ENCODE results near the gene PAX8. TPM values are rescaled to one million over a fixed set of nuclear protein-coding genes. Genes with fewer than 3 reads are reported as not detected.
"Not testable (repeated sequence)": the region's sequence is repeated elsewhere in the genome, so short reads cannot be mapped to it uniquely, and the experiment has no call there.

The PAX8 gene
- total RNA-seq, 2 experiments from 2014 or later = 1.6 to 2.6 TPM

- no TSS peak for BruUV-seq (replicated peaks)
- Histone ChIP-seq H3K27ac (ENCODE audit: low read depth, low read length, poor library complexity, severe bottlenecking) (no peak overlapping the region), H3K36me3 (ENCODE audit: insufficient read depth, low read length) (no peaks in the 10 kb centered on the region), H3K4me2 (ENCODE audit: low read length) (no peak overlapping the region), H3K9me2 (ENCODE audit: insufficient read depth, low read length) (no peaks in the 10 kb centered on the region), H3K4me3 (ENCODE audit: low read depth, low read length, poor library complexity, severe bottlenecking) (no peak overlapping the region), H3K9me3 (ENCODE audit: low read length) (no peaks in the 10 kb centered on the region), H3K4me1 (ENCODE audit: insufficient read depth, low read length, poor library complexity, severe bottlenecking) (no peaks in the 10 kb centered on the region), H2AFZ (ENCODE audit: low read length) (no peak overlapping the region), H3K79me2 (ENCODE audit: insufficient read depth, low read depth, low read length) (no peaks in the 10 kb centered on the region), H4K20me1 (ENCODE audit: insufficient read depth, low read length) (no peaks in the 10 kb centered on the region)
- no peak for TF ChIP-seq EZH2phosphoT487 (IDR thresholded peaks at IDR 0.05; ENCODE audit: borderline replicate concordance, low read depth, low read length)
- no peak for TF ChIP-seq CTCF (conservative IDR thresholded peaks at IDR 0.05; ENCODE audit: low read length)
- ChIA-PET POLR2A (no interaction called here), CTCF (ENCODE audit: unreplicated experiment) (no interaction called here)
- intact Hi-C loops (cut with micrococcal nuclease; ENCODE audit: unreplicated experiment) = no loop called here
- no peak for DNase-seq (ENCODE audit: low spot score)
These were observed 37.4 kb upstream of the PAX8 start for GRCh38 chr2:113316085-113316484.

DNA sequence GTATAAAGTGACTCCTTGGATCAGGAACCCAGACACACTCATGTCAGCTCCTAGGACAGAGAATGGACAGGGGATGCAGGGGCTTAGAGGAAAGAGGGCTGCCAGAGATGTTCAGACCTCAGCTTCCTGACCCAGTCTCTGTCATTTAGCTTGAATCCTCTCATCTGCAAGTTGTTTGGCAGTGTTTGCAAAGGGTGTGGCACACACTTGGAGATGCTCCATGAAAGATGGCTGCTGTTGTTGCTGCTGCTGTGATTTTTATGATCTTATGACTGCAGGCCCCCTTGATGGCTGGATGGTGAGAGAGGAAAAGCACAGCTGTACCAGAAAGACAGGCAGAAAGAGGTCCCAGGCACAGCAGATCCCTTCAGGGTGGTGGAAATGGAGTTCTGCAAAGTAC is 35.9 kb upstream of the PAX8 start:
- H3K27ac ChIP-seq (ENCODE audit: low read depth, low read length, poor library complexity, severe bottlenecking); H3K9me2 ChIP-seq (ENCODE audit: insufficient read depth, low read length); DNase-seq (ENCODE audit: low spot score); POLR2A ChIA-PET; H3K79me2 ChIP-seq (ENCODE audit: insufficient read depth, low read depth, low read length); CTCF ChIA-PET (ENCODE audit: unreplicated experiment); H3K4me1 ChIP-seq (ENCODE audit: insufficient read depth, low read length, poor library complexity, severe bottlenecking); H3K4me2 ChIP-seq (ENCODE audit: low read length); H3K4me3 ChIP-seq (ENCODE audit: low read depth, low read length, poor library complexity, severe bottlenecking); intact Hi-C loops (cut with micrococcal nuclease; ENCODE audit: unreplicated experiment); H3K9me3 ChIP-seq (ENCODE audit: low read length); H2AFZ ChIP-seq (ENCODE audit: low read length); H3K36me3 ChIP-seq (ENCODE audit: insufficient read depth, low read length); BruUV-seq (replicated peaks); H4K20me1 ChIP-seq (ENCODE audit: insufficient read depth, low read length): not testable (repeated sequence)

DNA sequence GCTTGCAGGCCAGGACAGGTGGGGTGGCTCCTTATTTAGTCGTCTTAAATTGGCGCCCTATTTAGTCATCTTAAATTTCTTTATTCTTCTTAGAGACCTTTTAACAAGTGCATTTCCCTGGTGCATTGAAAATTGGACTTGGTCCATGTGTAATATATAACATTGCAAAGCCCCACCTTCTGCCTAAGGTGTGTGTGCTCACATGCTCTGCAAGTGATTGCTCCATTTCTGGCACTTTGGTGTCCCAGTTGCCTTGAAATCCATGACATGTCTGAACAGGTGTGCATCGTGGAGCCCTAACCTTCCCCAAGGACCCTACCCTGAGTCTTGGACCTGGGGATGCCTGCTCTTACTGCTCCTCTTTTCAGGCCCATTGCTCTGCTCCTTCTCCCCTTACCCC is 35.5 kb upstream of the PAX8 start:
- intact Hi-C loops (cut with micrococcal nuclease; ENCODE audit: unreplicated experiment); H3K9me2 ChIP-seq (ENCODE audit: insufficient read depth, low read length); CTCF ChIA-PET (ENCODE audit: unreplicated experiment); H3K36me3 ChIP-seq (ENCODE audit: insufficient read depth, low read length); H2AFZ ChIP-seq (ENCODE audit: low read length); BruUV-seq (replicated peaks); H3K4me3 ChIP-seq (ENCODE audit: low read depth, low read length, poor library complexity, severe bottlenecking); H3K9me3 ChIP-seq (ENCODE audit: low read length); H3K79me2 ChIP-seq (ENCODE audit: insufficient read depth, low read depth, low read length); POLR2A ChIA-PET; H3K27ac ChIP-seq (ENCODE audit: low read depth, low read length, poor library complexity, severe bottlenecking); H4K20me1 ChIP-seq (ENCODE audit: insufficient read depth, low read length); H3K4me2 ChIP-seq (ENCODE audit: low read length); H3K4me1 ChIP-seq (ENCODE audit: insufficient read depth, low read length, poor library complexity, severe bottlenecking); DNase-seq (ENCODE audit: low spot score): not testable (repeated sequence)

- BruUV-seq (replicated peaks); intact Hi-C loops (cut with micrococcal nuclease; ENCODE audit: unreplicated experiment); H3K4me1 ChIP-seq (ENCODE audit: insufficient read depth, low read length, poor library complexity, severe bottlenecking); H3K9me2 ChIP-seq (ENCODE audit: insufficient read depth, low read length); H3K4me3 ChIP-seq (ENCODE audit: low read depth, low read length, poor library complexity, severe bottlenecking); H3K79me2 ChIP-seq (ENCODE audit: insufficient read depth, low read depth, low read length); H3K4me2 ChIP-seq (ENCODE audit: low read length); DNase-seq (ENCODE audit: low spot score); H4K20me1 ChIP-seq (ENCODE audit: insufficient read depth, low read length); CTCF ChIA-PET (ENCODE audit: unreplicated experiment); H3K27ac ChIP-seq (ENCODE audit: low read depth, low read length, poor library complexity, severe bottlenecking); H2AFZ ChIP-seq (ENCODE audit: low read length); H3K9me3 ChIP-seq (ENCODE audit: low read length); H3K36me3 ChIP-seq (ENCODE audit: insufficient read depth, low read length): not testable (repeated sequence)
- POLR2A ChIA-PET = interaction anchor here (1.0 kb wide), 1 partner anchor 39 kb away, joined by 3 read pairs; no protein-coding TSS in a partner anchor
These were observed 33.1 kb upstream of the PAX8 start for GRCh38 chr2:113311781-113312180.

- H3K27ac ChIP-seq (ENCODE audit: low read depth, low read length, poor library complexity, severe bottlenecking); H3K4me1 ChIP-seq (ENCODE audit: insufficient read depth, low read length, poor library complexity, severe bottlenecking); H3K79me2 ChIP-seq (ENCODE audit: insufficient read depth, low read depth, low read length); H3K4me2 ChIP-seq (ENCODE audit: low read length); BruUV-seq (replicated peaks); CTCF ChIA-PET (ENCODE audit: unreplicated experiment); H3K4me3 ChIP-seq (ENCODE audit: low read depth, low read length, poor library complexity, severe bottlenecking); intact Hi-C loops (cut with micrococcal nuclease; ENCODE audit: unreplicated experiment); H3K9me2 ChIP-seq (ENCODE audit: insufficient read depth, low read length); H3K36me3 ChIP-seq (ENCODE audit: insufficient read depth, low read length); H3K9me3 ChIP-seq (ENCODE audit: low read length); POLR2A ChIA-PET; H4K20me1 ChIP-seq (ENCODE audit: insufficient read depth, low read length); H2AFZ ChIP-seq (ENCODE audit: low read length): not testable (repeated sequence)
- peak; percentile 3 for DNase-seq (ENCODE audit: low spot score)
These were observed 32.5 kb upstream of the PAX8 start for GRCh38 chr2:113311191-113311590.
